Myocyte (in vitro differentiated cells): ENCODE data around the gene BAG1. TPM values are rescaled to one million over a fixed set of nuclear protein-coding genes. Genes with fewer than 3 reads are reported as not detected.
A peak's percentile ranks its signal among the peaks of the same experiment; 100 is the strongest.

Experiments used
- DNase-seq: peaks from one replicate; pipeline ENCODE4 v3.0.0-alpha.2; 2012; ENCODE audit warnings: low read depth
- total RNA-seq: library from RNA; depleted of rRNA; stranded (reverse); fragments of >200 nt; gene quantifications from 2 replicates; pipeline ENCODE4 v1.2.3, GENCODE V29; 2014

BAG1 gene
- total RNA-seq, 1 donor from 2014 or later: 74.6 TPM

- no peak for DNase-seq
Observed at GRCh38 chr9:33273972-33274328, 9.4 kb upstream of the BAG1 start.

GRCh38 chr9:33273266-33273971 lies 8.9 kb upstream of the BAG1 start:
- peak; percentile 66 for DNase-seq

DNA sequence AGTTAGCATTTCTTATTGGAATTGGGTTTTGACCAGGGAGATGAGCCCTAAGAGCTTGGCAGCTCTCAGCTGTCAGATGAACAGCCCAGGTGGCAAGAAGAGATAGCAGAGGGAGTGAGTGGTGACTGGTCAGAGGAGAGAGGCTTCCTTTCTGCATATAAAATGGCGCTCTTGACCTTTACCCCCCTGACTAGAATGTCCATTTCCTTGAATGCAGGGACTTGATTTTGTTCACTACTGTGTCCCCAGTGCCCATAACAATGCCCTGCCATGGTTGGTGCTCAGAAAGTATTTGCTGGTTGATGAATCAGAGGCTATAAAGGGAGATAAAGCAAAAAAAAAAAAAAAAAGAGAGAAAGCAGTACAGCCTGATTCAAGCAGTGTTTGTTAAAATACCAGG lies 7.6 kb upstream of the BAG1 start:
- DNase-seq: peak; percentile 38

GRCh38 chr9:33270146-33270545 lies 5.6 kb upstream of the BAG1 start:
- DNase-seq: no peak

DNA sequence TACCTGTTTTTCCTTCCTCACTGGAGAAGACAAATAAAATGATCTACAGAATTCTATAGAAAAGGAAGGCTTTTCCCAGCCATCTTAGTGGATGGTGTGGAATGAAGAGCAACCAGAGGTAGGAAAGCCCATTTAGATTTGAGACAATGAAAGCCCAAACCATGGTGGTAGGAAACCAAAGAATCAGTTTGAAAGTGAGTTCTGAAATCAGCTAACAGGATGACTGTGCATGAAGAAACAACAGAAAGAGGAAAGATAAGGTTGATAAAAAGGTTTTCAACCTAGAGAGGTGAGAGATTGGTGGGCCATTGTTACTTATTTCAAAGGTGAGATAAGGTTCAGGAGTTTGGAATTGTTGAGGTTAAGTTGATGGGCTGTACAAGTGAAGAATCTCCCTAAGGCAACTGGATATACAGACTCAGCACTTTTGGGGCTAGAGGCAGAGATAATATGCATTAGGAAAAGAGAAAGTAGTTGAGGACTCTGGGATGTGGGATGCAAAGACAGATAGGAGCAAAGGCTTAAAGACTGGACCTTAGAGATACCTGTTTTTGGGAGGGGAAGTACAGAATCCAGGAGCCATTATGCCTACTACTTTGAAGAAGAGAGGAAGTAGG lies 2.8 kb upstream of the BAG1 start:
- DNase-seq: no peak

DNA sequence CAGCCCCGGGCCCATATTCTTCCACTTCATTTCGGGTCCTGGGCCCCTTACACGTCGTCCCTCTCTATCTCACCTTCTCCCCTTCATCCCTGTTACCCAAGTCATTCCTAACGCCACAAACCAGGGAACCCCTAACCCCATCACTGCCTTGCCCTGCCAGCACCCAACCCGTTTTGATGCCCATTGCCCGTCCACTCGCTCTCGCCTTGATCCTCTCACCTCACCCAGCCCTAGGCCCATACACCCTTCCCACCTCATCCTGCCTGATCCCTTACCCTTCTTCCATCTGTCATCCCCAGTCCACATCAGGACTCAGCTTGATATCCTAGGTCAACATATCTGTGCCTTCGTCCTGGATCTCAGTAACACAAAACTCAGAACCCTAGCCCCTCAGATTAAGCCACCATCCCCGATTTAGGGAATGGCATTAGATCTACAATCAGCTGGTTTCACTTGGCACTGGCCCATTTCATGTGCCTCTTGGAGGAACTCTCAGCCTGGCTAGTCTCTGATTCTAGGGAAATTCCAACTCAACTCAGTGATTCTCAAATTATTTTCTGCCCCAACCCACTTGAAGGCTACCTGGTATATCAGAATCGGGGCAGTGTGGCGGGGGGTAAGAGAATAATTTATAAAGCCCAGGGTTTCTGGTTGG lies 830 bp upstream of the BAG1 start:
- no peak for DNase-seq

- DNase-seq: peak; percentile 59
Observed at GRCh38 chr9:33264003-33264472, 470 bp downstream of the BAG1 start.

DNA sequence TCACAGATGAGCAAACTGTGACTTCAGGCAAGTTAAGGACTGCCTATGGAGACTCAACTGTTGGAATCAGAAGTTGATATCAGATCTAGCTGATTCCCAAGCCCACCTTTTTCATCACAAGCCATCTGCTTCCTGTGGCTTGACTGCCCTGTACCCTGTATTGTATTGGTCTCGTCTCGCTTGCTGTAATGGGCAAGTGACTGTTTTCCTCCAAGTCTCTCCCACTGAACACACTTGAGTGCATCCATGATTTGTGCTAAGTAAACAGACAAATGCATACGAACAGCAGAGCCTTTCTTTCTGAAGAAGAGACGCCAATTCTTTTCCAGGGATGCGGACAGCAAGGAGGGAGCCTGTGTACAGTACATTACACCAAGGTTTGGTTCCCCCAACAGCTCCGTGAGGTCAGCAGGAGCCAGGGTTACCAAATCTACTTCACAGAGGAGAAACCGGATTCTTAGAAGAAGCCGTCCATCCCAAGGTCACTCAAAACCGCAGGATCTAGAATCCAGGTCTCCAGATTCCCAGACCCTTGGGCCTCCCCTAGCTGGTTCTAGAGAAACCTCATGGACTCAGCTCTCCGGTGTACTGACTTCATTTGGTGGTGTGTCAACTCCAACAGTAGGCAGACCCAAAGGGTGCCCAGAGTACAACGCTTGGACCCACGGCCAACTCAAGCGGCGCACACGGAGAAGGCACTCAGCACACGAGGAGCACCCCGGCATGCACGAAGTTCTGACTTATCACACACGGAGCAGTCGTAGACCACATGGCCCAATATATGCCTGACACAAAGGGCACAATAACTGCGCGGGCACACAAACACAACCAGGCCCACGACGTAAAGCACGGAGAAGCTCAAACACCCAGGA lies 1.1 kb downstream of the BAG1 start:
- DNase-seq: peak; percentile 32

DNA sequence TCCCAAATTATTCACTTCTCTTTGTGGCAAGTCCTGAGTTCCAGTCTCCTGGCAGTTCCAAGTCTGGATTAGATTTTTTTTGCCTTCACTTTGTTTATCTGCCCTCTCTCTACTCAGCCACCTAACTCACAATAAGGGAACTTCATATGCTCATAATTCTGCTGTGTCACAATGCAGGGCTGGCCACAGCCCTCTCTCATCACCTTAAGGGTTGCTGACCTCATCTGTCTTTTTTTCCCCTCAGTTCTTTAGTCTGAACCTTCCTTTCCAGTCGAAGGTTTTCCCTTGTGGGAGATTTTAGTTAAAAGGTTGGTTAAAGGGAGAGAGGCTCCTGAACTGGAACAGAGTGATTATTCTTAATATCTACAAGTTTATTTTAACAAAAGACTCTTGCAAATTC lies 4.1 kb downstream of the BAG1 start:
- no peak for DNase-seq

DNA sequence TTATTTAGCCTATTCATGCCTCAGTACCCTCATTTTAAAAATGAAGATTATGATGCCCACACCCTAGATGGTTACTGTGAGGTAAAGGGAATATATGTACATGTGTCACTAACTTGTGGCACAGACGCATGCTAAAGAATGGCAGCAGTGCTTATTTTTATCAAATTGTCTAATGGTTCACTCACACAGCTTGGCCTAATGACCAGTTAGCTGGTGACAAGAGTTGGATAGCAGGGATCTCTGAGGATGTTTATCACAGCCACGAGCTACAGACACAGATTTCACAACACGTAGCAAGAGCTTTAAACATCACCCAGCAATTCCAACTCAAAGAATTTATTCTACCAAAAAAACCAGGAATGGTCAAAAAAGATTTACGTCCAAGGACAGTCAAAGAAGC lies 7.2 kb downstream of the BAG1 start:
- no peak for DNase-seq

DNA sequence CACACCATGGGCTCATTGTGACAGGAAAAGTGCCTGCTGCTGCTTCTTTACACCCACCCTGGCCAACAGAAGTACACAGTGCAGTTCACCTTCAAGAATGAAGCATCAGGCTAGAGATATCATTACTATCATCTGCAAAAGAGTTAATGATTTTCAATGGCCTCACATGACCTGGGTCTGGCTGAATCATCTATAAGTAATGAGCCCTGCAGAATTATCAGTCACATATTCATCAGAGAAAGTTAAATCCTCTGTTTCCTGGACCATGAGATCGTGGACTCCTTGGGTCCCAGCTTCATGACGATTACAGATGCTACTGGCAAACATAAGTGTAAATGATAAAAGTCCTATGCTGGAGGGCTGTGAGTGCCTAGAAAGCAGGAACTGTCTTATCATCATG lies 8.3 kb downstream of the BAG1 start:
- no peak for DNase-seq

DNA sequence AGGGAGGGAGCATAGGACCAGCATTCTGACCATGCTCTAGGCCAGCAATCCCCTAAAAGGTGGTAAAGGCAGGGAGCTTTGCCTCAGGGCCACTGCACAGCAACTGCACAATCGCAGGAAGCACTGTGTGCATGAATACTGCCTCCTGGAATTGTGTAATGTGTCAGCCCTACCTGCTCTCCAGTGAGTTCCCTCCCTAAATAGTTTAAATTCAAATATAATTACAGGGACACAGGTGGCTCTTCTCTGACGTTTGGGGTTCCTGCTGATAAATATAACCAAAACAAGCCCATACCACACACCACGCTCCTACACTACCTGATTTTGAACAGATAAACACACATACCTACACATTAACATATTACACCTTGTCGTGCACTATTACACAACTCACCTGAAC lies 9.0 kb downstream of the BAG1 start:
- DNase-seq: no peak

DNA sequence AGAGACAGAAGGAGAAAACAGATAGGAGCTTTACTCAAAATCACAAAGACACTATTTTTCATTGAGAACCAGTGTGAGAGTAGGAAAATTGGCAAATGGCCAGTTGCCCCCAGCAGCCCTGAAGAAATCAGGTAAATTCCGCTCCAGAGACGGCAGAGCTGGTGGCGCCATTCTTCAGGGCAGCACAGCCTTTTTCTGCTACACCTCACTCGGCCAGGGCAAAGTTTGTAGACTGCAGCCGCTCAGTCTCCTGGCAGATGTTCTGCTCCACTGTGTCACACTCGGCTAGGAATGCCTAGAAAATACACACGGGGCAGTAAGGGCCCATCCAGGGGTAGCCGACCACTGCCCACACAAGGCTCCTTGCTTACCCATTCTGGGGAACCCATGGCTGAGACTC lies 9.5 kb downstream of the BAG1 start:
- no peak for DNase-seq

GRCh38 chr9:33254211-33254610 lies 10.3 kb downstream of the BAG1 start:
- DNase-seq: peak; percentile 60

GRCh38 chr9:33250458-33250995 lies 14.0 kb downstream of the BAG1 start:
- peak; percentile 47 for DNase-seq

- DNase-seq: no peak
Observed at GRCh38 chr9:33249983-33250382, 14.5 kb downstream of the BAG1 start.

- DNase-seq: no peak
Observed at GRCh38 chr9:33249087-33249658, 15.3 kb downstream of the BAG1 start.

- DNase-seq: no peak
Observed at GRCh38 chr9:33248606-33249005, 15.9 kb downstream of the BAG1 start.

- DNase-seq: no peak
Observed at GRCh38 chr9:33246269-33246860, 18.1 kb downstream of the BAG1 start.

GRCh38 chr9:33245341-33245740 lies 19.2 kb downstream of the BAG1 start:
- DNase-seq: no peak
